Body of pancreas (tissue), 4 donors: ENCODE measurements around the gene DRGX. TPM values are rescaled to one million over a fixed set of nuclear protein-coding genes. Genes with fewer than 3 reads are reported as not detected.

Source experiments
- ATAC-seq: fragments of 150-250 bp; one replicate; pipeline ENCODE4 v1.9.1; 2016
- DNase-seq, 4 donors: peaks; one replicate each; pipeline ENCODE4 v3.0.0-alpha.2; 2019
- H3K27ac ChIP-seq, 4 donors: fragments of 200-600 bp; sonication (generic); 1 replicate in 3 of 4; 2 replicates in 1 of 4; pipeline versions ENCODE4 v1.5.1 to v1.6.1; 2016 to 2019; ENCODE audit warnings: mild to moderate bottlenecking in 1 of 4, mixed read lengths in 1 of 4, moderate library complexity in 1 of 4
- H3K27me3 ChIP-seq, 2 donors: fragments of 200-600 bp; sonication (generic); one replicate each; pipeline ENCODE4 v1.6.0; 2016; ENCODE audit warnings: mild to moderate bottlenecking in 1 of 2
- H3K36me3 ChIP-seq, 2 donors: fragments of 200-600 bp; sonication (generic); replicated peaks in 1 of 2; 2 replicates each; pipeline ENCODE4 v1.5.1; 2016; ENCODE audit warnings: low read depth in 2 of 2; ENCODE audit not compliant: insufficient read depth in 1 of 2
- H3K4me1 ChIP-seq: fragments of 200-600 bp; sonication (generic); one replicate; pipeline ENCODE4 v1.6.0; 2016
- H3K4me3 ChIP-seq, 2 donors: fragments of 200-600 bp; sonication (generic); 1 replicate in 1 of 2; 2 replicates in 1 of 2; pipeline ENCODE4 v1.5.1; 2016 to 2019
- H3K9me3 ChIP-seq, 3 donors: fragments of 200-600 bp; sonication (generic); 1 replicate in 2 of 3; 2 replicates in 1 of 3; pipeline ENCODE4 v1.5.1; 2016
- CTCF ChIP-seq, 7 experiments: fragments of 450-650 bp in 4 of 7; fragments of 200-600 bp in 3 of 7; sonication (generic) in 3 of 7; IDR thresholded peaks; one replicate each; pipeline ENCODE4 v1.5.1; 2016 to 2019; ENCODE audit warnings: antibody characterized with exemption in 7 of 7
- POLR2A ChIP-seq, 3 donors: fragments of 450-650 bp; IDR thresholded peaks; one replicate each; pipeline ENCODE4 v1.6.1; 2016; ENCODE audit warnings: antibody characterized with exemption in 3 of 3, mild to moderate bottlenecking in 2 of 3
- WGBS, 2 donors: methylation state at CpG; one replicate each; pipeline ENCODE4 v1.1.5; 2017; 5-methylcytosine and 5-hydroxymethylcytosine counted together
- intact Hi-C: fragments of 100-400 bp; cut with DNase I; formaldehyde crosslinking; loops from one replicate; pipeline ENCODE4 v1.15.1; 2023
- total RNA-seq, 2 donors: library from RNA; depleted of rRNA; stranded (reverse); fragments of >200 nt; gene quantifications; one replicate each; pipeline ENCODE4 v1.1.0, GENCODE V29; 2016

DRGX gene
- total RNA-seq, 2 donors from 2014 or later, result not detected

DNA sequence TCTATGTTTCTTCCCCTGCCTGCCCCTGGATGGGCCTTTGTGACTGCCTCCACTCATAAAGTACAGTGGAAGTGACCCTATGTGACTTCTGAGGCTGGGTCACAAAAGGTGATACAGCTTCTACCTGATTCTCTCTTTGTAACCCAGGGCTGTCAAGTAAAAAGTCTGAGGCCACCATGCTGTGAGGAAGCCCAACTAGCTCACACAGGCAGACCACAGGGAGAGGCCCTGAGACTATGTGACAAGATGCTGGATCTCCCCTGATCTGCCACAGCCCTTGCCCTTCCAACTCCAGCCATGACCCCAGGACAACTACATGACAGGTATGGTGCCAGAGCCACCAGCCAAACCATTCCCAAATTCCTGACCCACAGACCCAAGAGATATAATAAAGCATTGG lies 45.8 kb downstream of the DRGX start:
- H3K36me3 ChIP-seq, result no peaks in the 10 kb centered on the region
- no peak overlapping the region for H3K27ac ChIP-seq
- TF ChIP-seq POLR2A (IDR thresholded peaks at IDR 0.05) (no peak), CTCF (IDR thresholded peaks at IDR 0.05) (no peak)
- DNase-seq, result no peak
- H3K4me3 ChIP-seq, result no peak overlapping the region
- H3K4me1 ChIP-seq, result no peaks in the 10 kb centered on the region
- H3K9me3 ChIP-seq, result peaks cover 0 to 15% (median 0%) of the 10 kb centered on the region in 3 donors
- H3K27me3 ChIP-seq, result no peaks in the 10 kb centered on the region
- ATAC-seq, result no peak
- intact Hi-C loops, result no loop called here

GRCh38 chr10:49349390-49349789 lies 46.5 kb downstream of the DRGX start:
- TF ChIP-seq POLR2A (IDR thresholded peaks at IDR 0.05) (no peak), CTCF (IDR thresholded peaks at IDR 0.05) (no peak)
- no peaks in the 10 kb centered on the region for H3K27me3 ChIP-seq
- WGBS, 2 donors, result 80 to 82% methylated on average over 4 of the region's 4 CpGs
- no peak overlapping the region for H3K27ac ChIP-seq
- no peaks in the 10 kb centered on the region for H3K36me3 ChIP-seq
- no peak for DNase-seq
- intact Hi-C loops, result no loop called here
- H3K4me3 ChIP-seq, result no peak overlapping the region
- H3K9me3 ChIP-seq, result peaks cover 0 to 15% (median 0%) of the 10 kb centered on the region in 3 donors
- H3K4me1 ChIP-seq, result no peaks in the 10 kb centered on the region
- no peak for ATAC-seq

GRCh38 chr10:49348593-49348992 lies 47.3 kb downstream of the DRGX start:
- DNase-seq, result no peak
- Histone ChIP-seq H3K27me3 (no peaks in the 10 kb centered on the region), H3K4me3 (no peak overlapping the region), H3K4me1 (no peaks in the 10 kb centered on the region), H3K36me3 (no peaks in the 10 kb centered on the region), H3K9me3 (peaks cover 0 to 15% (median 0%) of the 10 kb centered on the region in 3 donors), H3K27ac (no peak overlapping the region)
- intact Hi-C loops, result no loop called here
- TF ChIP-seq CTCF (IDR thresholded peaks at IDR 0.05) (no peak), POLR2A (IDR thresholded peaks at IDR 0.05) (no peak)
- ATAC-seq, result no peak
- WGBS, 2 donors, result 35 to 51% methylated on average over 2 of the region's 2 CpGs

DNA sequence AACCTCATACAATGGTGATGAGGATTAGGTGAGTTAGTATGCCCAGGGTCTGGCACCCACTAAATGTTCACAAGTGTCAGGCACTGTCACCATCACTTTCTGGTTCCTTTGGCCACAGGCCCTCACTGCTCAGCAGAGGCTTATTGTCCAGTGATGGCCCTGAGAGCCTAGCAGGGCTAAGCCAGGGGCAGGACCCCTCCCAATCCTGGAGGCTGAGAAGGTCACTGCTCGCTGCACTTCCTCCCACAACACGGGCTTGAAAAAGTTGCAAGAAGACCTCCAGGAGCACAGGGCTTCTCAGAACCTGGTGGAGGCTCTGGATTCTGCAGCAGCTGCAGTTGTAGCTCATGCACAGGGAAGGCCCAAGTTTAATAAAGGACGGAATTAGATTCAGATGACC lies 48.1 kb downstream of the DRGX start:
- DNase-seq (no peak), ATAC-seq (no peak)
- H3K9me3 ChIP-seq, result peaks cover 0 to 15% (median 0%) of the 10 kb centered on the region in 3 donors
- H3K4me1 ChIP-seq, result no peaks in the 10 kb centered on the region
- H3K27me3 ChIP-seq, result no peaks in the 10 kb centered on the region
- 57 to 60% methylated on average over 3 of the region's 3 CpGs for WGBS, 2 donors
- intact Hi-C loops, result no loop called here
- H3K36me3 ChIP-seq, result no peaks in the 10 kb centered on the region
- H3K4me3 ChIP-seq, result no peak overlapping the region
- TF ChIP-seq POLR2A (IDR thresholded peaks at IDR 0.05) (no peak), CTCF (IDR thresholded peaks at IDR 0.05) (no peak)
- H3K27ac ChIP-seq, result no peak overlapping the region

DNA sequence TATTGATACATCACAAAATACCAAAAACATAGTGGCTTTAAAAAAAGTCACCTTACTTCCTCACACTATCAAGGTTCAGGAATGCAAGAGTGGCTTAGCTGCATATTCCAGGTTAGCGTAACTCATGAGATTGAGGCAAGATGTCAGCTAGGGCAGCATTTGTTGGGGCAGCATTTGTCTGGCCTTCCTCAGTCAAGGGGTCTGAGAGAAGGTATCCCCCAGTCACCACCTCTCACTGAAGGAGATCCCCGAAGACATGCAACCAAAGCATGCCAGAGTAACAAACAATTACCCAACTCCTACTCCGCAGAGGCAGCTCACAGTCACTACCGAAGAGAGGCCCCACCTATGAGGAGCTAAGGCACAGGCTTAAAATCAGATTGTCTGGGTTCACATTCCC lies 48.5 kb downstream of the DRGX start:
- no peak overlapping the region for H3K4me3 ChIP-seq
- H3K36me3 ChIP-seq, result no peaks in the 10 kb centered on the region
- DNase-seq (no peak), ATAC-seq (no peak)
- no peaks in the 10 kb centered on the region for H3K4me1 ChIP-seq
- no peak for TF ChIP-seq POLR2A (IDR thresholded peaks at IDR 0.05)
- no peak for TF ChIP-seq CTCF (IDR thresholded peaks at IDR 0.05)
- peaks cover 0 to 15% (median 0%) of the 10 kb centered on the region in 3 donors for H3K9me3 ChIP-seq
- WGBS, 2 donors, result 77 to 83% methylated on average over 4 of the region's 4 CpGs
- no peak overlapping the region for H3K27ac ChIP-seq
- intact Hi-C loops, result no loop called here
- no peaks in the 10 kb centered on the region for H3K27me3 ChIP-seq
